SK-N-MC (cell line): Measurements from ENCODE around the gene TMEM47.

Source experiments
- DNase-seq: peaks from one replicate; pipeline ENCODE4 v3.0.0-alpha.2; 2011; ENCODE audit warnings: low read depth, low spot score
- H3K27ac ChIP-seq: fragments of 200-600 bp; sonication (generic); 2 replicates; pipeline ENCODE4 v1.5.1; 2016; ENCODE audit warnings: mixed run types
- H3K36me3 ChIP-seq: fragments of 200-600 bp; sonication (generic); 2 replicates; pipeline ENCODE4 v1.6.1; 2017; ENCODE audit warnings: antibody characterized with exemption, low read length, mixed read lengths; ENCODE audit not compliant: insufficient read depth
- H3K4me3 ChIP-seq: fragments of 200-600 bp; sonication (generic); 2 replicates; pipeline ENCODE4 v1.5.1; 2016
- H3K9ac ChIP-seq: fragments of 200-600 bp; sonication (generic); 2 replicates; pipeline ENCODE4 v1.8.0; 2017; ENCODE audit warnings: mixed run types, mixed read lengths; ENCODE audit not compliant: insufficient read length
- H3K9me3 ChIP-seq: fragments of 200-600 bp; sonication (generic); 2 replicates; pipeline ENCODE4 v1.6.1; 2017; ENCODE audit warnings: low read depth, mild to moderate bottlenecking, antibody characterized with exemption, low read length, moderate library complexity, mixed read lengths
- EZH2 ChIP-seq: fragments of 200-600 bp; sonication (generic); IDR thresholded peaks from one replicate; pipeline ENCODE4 v1.6.1; 2017; ENCODE audit warnings: antibody characterized with exemption
- FOXP2 ChIP-seq: optimal IDR thresholded peaks from 2 replicates; pipeline ENCODE3; 2011; ENCODE audit warnings: mild to moderate bottlenecking, moderate library complexity; ENCODE audit not compliant: insufficient read depth; ENCODE audit errors: extremely low read length, control extremely low read depth
- POLR2AphosphoS5 ChIP-seq: IDR thresholded peaks from 2 replicates; pipeline ENCODE4 v1.6.1; 2012; ENCODE audit warnings: mild to moderate bottlenecking, low read depth, low read length, borderline replicate concordance

TMEM47 gene

GRCh38 chrX:34619920-34620319, 37.2 kb downstream of the TMEM47 start:
- no peak overlapping the region for H3K9ac ChIP-seq
- H3K27ac ChIP-seq, result 0 out of 2 replicates have a peak overlapping the region, but pooled peaks have one; percentile 20
- no peaks in the 10 kb centered on the region for H3K9me3 ChIP-seq
- no peak overlapping the region for H3K4me3 ChIP-seq
- H3K36me3 ChIP-seq, result no peaks in the 10 kb centered on the region
- no peak for DNase-seq
- TF ChIP-seq POLR2AphosphoS5 (no peak), EZH2 (no peak), FOXP2 (no peak)

- no peaks in the 10 kb centered on the region for H3K36me3 ChIP-seq
- DNase-seq, result no peak
Observed at GRCh38 chrX:34612036-34612435, 45.0 kb downstream of the TMEM47 start.

GRCh38 chrX:34598362-34598761, 58.7 kb downstream of the TMEM47 start:
- no peak for DNase-seq
- H3K36me3 ChIP-seq, result no peaks in the 10 kb centered on the region
- H3K9me3 ChIP-seq, result no peaks in the 10 kb centered on the region
- no peak overlapping the region for H3K4me3 ChIP-seq
- H3K9ac ChIP-seq, result no peak overlapping the region
- H3K27ac ChIP-seq, result no peak overlapping the region
- TF ChIP-seq POLR2AphosphoS5 (no peak), FOXP2 (no peak), EZH2 (no peak)

More at GRCh38 chrX:34612036-34612435, 45.0 kb downstream of the TMEM47 start:
- Histone ChIP-seq H3K9ac (no peak overlapping the region), H3K9me3 (no peaks in the 10 kb centered on the region), H3K27ac (no peak overlapping the region), H3K4me3 (no peak overlapping the region)
- TF ChIP-seq FOXP2, result no peak
- TF ChIP-seq POLR2AphosphoS5, result no peak
- no peak for TF ChIP-seq EZH2

- no peak for DNase-seq
- Histone ChIP-seq H3K9ac (no peak overlapping the region), H3K9me3 (no peaks in the 10 kb centered on the region), H3K27ac (peak overlapping the region; percentile 75; the same call in 1 of the 2 replicates), H3K36me3 (no peaks in the 10 kb centered on the region), H3K4me3 (no peak overlapping the region)
- TF ChIP-seq POLR2AphosphoS5 (no peak), FOXP2 (no peak), EZH2 (no peak)
Observed at GRCh38 chrX:34586936-34587335, 70.1 kb downstream of the TMEM47 start.

GRCh38 chrX:34586346-34586911, 70.7 kb downstream of the TMEM47 start:
- Histone ChIP-seq H3K36me3 (no peaks in the 10 kb centered on the region), H3K9ac (peak overlapping the region; percentile 53), H3K9me3 (no peaks in the 10 kb centered on the region), H3K27ac (peak overlapping the region; percentile 75), H3K4me3 (peak overlapping the region; percentile 72; the same call in 1 of the 2 replicates)
- no peak for TF ChIP-seq FOXP2
- no peak for TF ChIP-seq EZH2
- no peak for TF ChIP-seq POLR2AphosphoS5
- no peak for DNase-seq

GRCh38 chrX:34585561-34585960, 71.5 kb downstream of the TMEM47 start:
- DNase-seq, result peak; percentile 62
- Histone ChIP-seq H3K27ac (peak overlapping the region; percentile 75), H3K4me3 (peak overlapping the region; percentile 72)

GRCh38 chrX:34584781-34585180, 72.3 kb downstream of the TMEM47 start:
- H3K36me3 ChIP-seq, result no peaks in the 10 kb centered on the region
- H3K9me3 ChIP-seq, result no peaks in the 10 kb centered on the region
- peak overlapping the region; percentile 72; the same call in 1 of the 2 replicates for H3K4me3 ChIP-seq
- no peak for DNase-seq
- peak overlapping the region; percentile 53 for H3K9ac ChIP-seq
- peak overlapping the region; percentile 75 for H3K27ac ChIP-seq
- TF ChIP-seq FOXP2 (no peak), EZH2 (no peak), POLR2AphosphoS5 (no peak)

More at GRCh38 chrX:34585561-34585960, 71.5 kb downstream of the TMEM47 start:
- H3K9ac ChIP-seq, result peak overlapping the region; percentile 53
- no peaks in the 10 kb centered on the region for H3K36me3 ChIP-seq
- H3K9me3 ChIP-seq, result no peaks in the 10 kb centered on the region
- TF ChIP-seq EZH2, result no peak
- no peak for TF ChIP-seq FOXP2
- peak; percentile 33; the same call in 1 of the 2 replicates for TF ChIP-seq POLR2AphosphoS5

- Histone ChIP-seq H3K9me3 (no peaks in the 10 kb centered on the region), H3K4me3 (no peak overlapping the region), H3K27ac (no peak overlapping the region), H3K9ac (no peak overlapping the region), H3K36me3 (no peaks in the 10 kb centered on the region)
- TF ChIP-seq FOXP2, result no peak
- no peak for TF ChIP-seq EZH2
- no peak for TF ChIP-seq POLR2AphosphoS5
- DNase-seq, result no peak
Observed at GRCh38 chrX:34580069-34580468, 77.0 kb downstream of the TMEM47 start.
